GM20000 (cell line): ENCODE measurements around the gene KRTAP12-2.

Experiments used
- DNase-seq: peaks from one replicate; pipeline ENCODE4 v3.0.0; 2012; ENCODE audit warnings: low spot score
- TF ChIP-seq, protein P1 (sequence below): IDR thresholded peaks from 2 replicates; pipeline ENCODE4 v1.5.1; 2012; ENCODE audit warnings: mild to moderate bottlenecking, control low read depth; ENCODE audit errors: extremely low read depth, missing control alignments

KRTAP12-2 gene

DNA sequence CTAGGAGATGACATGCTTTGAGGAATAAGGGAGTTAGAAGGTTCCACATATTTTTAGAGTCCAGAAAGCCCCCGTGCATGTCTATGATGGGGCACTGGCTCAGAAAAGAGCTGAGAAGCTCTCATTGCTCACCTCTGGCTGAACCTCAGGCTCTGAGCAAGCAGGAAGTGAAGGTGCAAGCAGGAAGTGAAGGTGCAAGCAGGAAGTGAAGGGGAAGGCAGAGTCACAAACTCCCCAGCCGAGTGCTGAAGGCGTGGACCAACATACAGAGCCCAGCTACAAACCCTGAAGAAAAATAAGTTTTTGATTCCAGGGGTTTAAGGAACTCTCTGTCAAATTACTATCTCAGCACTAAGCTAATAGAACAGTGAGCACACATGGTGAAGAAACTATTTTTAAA lies 47.8 kb downstream of the KRTAP12-2 start:
- TF ChIP-seq, protein P1, sequence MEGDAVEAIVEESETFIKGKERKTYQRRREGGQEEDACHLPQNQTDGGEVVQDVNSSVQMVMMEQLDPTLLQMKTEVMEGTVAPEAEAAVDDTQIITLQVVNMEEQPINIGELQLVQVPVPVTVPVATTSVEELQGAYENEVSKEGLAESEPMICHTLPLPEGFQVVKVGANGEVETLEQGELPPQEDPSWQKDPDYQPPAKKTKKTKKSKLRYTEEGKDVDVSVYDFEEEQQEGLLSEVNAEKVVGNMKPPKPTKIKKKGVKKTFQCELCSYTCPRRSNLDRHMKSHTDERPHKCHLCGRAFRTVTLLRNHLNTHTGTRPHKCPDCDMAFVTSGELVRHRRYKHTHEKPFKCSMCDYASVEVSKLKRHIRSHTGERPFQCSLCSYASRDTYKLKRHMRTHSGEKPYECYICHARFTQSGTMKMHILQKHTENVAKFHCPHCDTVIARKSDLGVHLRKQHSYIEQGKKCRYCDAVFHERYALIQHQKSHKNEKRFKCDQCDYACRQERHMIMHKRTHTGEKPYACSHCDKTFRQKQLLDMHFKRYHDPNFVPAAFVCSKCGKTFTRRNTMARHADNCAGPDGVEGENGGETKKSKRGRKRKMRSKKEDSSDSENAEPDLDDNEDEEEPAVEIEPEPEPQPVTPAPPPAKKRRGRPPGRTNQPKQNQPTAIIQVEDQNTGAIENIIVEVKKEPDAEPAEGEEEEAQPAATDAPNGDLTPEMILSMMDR, result no peak
- no peak for DNase-seq

DNA sequence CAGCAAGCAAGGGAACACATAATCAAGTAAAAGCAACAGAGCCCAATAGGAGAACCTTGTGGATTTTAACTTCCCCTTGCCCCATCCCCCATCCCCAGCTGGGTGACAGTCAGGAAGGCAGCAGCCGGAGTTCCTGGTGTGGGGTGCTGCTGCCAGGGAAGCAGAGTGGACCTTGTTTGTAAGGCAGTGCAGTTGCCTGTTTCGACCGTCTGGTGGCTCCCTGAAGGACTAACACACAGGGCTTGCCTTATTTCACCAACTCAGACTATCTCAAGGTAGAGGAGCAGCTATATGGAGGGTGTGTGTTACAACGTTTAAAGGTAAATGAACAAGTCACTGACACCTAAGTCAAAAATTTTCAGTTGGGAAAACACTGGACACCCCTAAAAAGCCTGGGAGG lies 48.2 kb downstream of the KRTAP12-2 start:
- no peak for DNase-seq
- TF ChIP-seq, protein P1, result peak; percentile 3

DNA sequence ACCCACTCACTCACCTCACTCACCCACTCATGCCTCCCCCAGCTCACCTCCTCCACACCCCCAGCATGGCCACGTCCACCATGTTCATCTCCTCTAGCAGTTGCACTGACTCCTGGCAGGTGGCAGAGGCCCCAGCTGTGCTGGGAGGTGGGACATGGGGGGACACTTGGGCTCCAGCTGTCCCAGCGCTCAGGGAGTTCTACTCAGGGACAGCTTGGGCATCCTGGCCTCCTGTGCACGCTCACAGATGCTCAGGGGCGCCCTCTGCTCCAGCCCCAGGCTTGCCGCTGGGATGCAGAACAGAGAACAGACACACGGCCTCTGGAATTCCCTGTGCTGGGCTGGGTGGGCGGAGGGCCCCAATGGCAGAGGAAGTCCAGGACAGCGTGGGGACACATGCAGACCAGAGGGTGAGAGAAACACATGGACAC lies 49.6 kb downstream of the KRTAP12-2 start:
- DNase-seq, result no peak

DNA sequence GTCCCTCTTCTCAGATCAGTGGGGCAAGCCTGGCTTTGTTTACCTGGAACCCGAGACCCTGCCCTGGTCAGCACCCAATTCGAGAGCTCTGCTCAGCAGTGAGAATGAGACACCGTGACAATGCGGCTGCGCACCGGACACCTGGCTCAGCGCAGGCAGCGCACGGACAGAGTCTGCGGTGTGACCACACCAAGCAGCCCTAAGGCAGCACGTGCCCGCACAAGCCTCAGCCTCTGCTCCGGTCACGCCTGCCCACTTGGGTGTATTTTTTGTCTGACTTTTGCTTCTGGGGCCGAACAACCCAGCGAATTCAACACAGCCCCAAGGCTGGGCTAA lies 50.2 kb downstream of the KRTAP12-2 start:
- no peak for DNase-seq
- TF ChIP-seq, protein P1, result no peak

More for the DNA sequence above, 49.6 kb downstream of the KRTAP12-2 start:
- TF ChIP-seq, protein P1, result no peak
